GM13976 (cell line): ENCODE measurements around the gene CELF4.

Source experiments
- DNase-seq: peaks from one replicate; pipeline ENCODE4 v3.0.0; 2012; ENCODE audit warnings: low spot score
- in situ Hi-C: fragments of 300-500 bp; cut with MboI; formaldehyde crosslinking; loops from one replicate; pipeline ENCODE4 v1.12.0; 2022; ENCODE audit warnings: low sequenced_read_pairs, mixed read lengths, inconsistent platforms; ENCODE audit not compliant: unreplicated experiment
- TF ChIP-seq, protein P1 (sequence below): IDR thresholded peaks from 2 replicates; pipeline ENCODE4 v1.5.1; 2012; ENCODE audit warnings: borderline replicate concordance, mild to moderate bottlenecking; ENCODE audit not compliant: insufficient read depth; ENCODE audit errors: extremely low read depth, missing control alignments, control extremely low read depth

CELF4 gene

DNA sequence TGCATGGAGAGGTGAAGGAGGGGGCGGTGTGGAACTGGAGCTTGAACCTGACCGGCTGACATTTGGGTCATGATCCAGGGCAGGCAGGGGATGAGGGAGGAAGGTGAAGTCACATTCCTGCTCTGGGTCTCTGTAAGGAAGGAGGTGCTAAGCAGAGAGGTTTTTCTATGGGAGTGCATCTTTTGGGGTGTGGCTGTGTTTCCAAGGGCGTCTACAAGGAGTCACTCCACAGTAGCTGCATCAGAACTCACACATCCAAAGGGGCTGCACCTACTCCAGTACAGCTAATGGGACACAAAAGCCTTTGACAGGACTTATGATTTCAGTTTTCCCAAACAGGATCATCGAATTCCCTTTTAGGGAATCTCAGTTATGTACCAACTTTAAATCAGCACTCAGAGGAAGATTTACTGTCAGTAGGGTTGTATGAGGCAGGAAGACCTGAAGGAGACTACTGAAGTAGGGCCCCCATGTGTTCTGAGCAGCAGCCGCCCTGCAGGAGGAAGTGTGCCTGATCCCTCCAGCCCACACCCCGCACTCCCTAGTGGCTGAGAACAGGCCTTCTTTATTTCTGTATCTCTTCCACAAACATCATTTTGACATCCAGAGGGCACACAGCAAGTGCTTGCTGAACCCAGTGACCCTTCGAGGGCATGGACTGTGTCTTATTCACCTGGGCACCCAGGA is 137.2 kb downstream of the CELF4 start:
- TF ChIP-seq, protein P1, sequence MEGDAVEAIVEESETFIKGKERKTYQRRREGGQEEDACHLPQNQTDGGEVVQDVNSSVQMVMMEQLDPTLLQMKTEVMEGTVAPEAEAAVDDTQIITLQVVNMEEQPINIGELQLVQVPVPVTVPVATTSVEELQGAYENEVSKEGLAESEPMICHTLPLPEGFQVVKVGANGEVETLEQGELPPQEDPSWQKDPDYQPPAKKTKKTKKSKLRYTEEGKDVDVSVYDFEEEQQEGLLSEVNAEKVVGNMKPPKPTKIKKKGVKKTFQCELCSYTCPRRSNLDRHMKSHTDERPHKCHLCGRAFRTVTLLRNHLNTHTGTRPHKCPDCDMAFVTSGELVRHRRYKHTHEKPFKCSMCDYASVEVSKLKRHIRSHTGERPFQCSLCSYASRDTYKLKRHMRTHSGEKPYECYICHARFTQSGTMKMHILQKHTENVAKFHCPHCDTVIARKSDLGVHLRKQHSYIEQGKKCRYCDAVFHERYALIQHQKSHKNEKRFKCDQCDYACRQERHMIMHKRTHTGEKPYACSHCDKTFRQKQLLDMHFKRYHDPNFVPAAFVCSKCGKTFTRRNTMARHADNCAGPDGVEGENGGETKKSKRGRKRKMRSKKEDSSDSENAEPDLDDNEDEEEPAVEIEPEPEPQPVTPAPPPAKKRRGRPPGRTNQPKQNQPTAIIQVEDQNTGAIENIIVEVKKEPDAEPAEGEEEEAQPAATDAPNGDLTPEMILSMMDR: no peak
- in situ Hi-C loops: no loop called here
- DNase-seq: no peak

DNA sequence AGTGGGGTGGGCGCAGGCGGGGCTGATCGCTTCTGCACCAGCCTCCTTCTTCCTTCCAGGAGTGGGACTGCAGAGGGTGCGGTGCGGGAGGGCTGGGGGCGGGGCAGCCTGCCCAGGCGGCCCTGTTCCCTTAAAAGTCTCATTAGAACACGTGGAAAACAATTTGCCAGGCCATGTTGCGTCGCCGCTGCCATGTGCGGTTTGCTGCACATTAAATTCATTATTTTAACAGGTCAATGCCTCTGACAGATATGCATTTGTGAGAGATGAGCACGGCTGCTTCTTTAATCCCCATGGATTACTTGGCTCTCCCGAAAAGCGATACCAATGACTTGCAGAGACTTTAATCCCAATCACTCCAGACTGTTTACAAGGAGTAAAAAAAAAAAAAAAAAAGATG is 139.0 kb downstream of the CELF4 start:
- TF ChIP-seq, protein P1: no peak
- in situ Hi-C loops: no loop called here
- DNase-seq: no peak

DNA sequence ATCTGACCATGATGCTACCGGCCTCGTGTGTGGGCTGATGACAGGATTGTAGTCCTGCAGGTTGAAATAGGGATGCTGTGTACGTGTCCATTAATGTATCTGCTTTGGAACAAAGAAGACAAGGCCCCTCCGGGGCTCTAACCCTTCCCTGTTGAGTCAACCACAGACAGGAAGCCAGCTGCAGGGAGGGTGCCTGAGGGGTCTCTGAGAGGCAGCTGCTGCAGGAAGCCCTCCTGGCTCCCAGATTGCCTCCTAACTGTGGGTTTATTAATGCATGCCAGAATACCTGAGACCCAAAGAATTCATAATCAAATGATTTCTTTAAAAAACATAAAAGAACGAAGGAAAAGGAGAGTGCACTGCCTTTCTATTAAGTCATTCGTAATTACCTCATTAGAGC is 140.4 kb downstream of the CELF4 start:
- DNase-seq: no peak
- in situ Hi-C loops: no loop called here
- TF ChIP-seq, protein P1: no peak

DNA sequence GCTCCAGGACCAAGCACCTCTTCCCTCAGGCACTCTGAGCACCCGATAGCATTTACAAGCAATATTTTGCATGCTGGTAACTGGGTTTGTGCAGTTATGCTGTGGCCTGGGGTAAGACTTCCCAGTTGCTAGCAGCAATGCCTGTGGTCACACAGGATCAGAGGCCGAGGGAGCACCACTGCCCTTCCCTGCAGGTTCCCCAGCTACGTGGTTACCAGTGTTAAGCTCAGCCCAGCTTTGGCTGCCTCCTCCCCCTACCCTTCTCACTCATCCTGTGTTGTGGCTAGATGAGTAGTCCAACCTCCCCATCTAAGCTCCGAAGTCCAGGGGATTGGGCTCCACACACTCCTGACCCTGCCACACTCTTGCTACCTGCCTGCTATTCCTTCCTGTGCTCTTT is 141.1 kb downstream of the CELF4 start:
- in situ Hi-C loops: no loop called here
- TF ChIP-seq, protein P1: no peak
- DNase-seq: no peak

DNA sequence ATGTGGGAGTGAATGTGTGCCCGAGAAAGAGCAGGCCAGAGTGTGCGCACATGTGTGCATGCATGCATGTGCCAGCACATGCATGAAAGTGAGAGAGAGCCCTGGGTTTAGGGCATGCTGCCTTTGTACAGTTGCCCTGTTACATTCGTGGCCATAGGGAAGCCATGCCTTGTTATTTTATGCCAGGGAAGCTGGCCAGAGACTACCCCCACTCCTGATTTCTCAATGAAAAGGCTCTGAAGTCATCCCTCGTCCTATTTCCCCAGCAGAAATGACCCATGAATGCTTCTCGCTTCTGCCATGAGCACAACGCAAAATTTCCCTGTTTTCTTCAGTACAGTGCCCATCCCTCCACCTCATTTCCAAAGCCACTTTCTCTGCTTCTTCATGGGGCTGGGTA is 143.0 kb downstream of the CELF4 start:
- TF ChIP-seq, protein P1: no peak
- in situ Hi-C loops: no loop called here
- no peak for DNase-seq

DNA sequence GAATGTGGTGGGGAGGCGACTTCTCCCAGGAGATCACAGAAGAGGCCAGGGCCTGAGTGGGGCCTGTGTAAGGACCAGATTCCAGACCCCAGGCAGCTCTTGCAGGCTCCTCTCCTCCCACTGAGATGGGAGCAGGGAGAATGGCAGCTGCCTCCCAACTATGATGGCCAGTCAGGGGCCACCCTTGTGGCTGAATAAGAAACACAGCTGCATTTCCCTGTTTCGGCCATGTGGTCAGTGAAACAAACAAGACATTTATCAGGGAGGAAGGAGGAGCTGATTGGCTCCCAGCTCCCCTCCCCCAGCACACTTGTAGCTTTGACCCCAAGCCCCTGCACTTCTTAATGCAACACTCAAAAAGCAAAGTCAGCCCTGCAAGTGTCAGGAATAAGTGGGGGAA is 143.5 kb downstream of the CELF4 start:
- TF ChIP-seq, protein P1: no peak
- in situ Hi-C loops: no loop called here
- DNase-seq: no peak
